ENCODE results near the gene PLPPR5.

DNA sequence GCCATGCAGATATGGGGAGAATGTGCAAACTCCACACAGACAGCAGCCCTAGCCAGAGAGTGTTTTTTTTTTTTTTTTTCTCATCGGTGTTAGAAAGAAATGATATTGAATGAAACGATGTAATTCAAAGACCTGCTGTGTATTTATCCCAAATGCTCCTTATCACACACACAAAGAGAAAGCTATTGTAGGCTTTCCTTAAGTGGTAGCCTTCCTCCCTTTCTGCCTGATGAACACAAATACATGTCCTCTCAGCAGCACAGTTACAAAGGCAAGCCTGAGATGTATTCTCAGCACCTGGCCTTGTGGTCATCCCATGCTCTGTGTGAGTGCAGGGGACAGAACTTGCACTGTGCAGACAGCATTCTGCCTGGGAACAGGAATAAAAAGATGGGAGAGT, 93.8 kb downstream of the PLPPR5 start:
- TF ChIP-seq POLR2AphosphoS5 (IDR thresholded peaks at IDR 0.05) (no peak), POLR2A (IDR thresholded peaks at IDR 0.05) (no peak)

Data from upper lobe of left lung (tissue), 4 donors.